Neutrophil (primary cell): ENCODE results near the gene SCNM1.
"Not testable (repeated sequence)": the region's sequence is repeated elsewhere in the genome, so short reads cannot be mapped to it uniquely, and the experiment has no call there.

Experiments used
- H3K27ac ChIP-seq: fragments of 200-600 bp; sonication (generic); 2 replicates; pipeline ENCODE4 v1.5.1; 2016; ENCODE audit warnings: mild to moderate bottlenecking, moderate library complexity
- H3K27me3 ChIP-seq: fragments of 200-600 bp; sonication (generic); 2 replicates; pipeline ENCODE4 v1.6.0; 2016; ENCODE audit warnings: mild to moderate bottlenecking
- H3K36me3 ChIP-seq: fragments of 200-600 bp; sonication (generic); 2 replicates; pipeline ENCODE4 v1.5.1; 2017
- H3K4me1 ChIP-seq, 2 experiments: fragments of 200-600 bp in 1 of 2; sonication (generic) in 1 of 2; 1 replicate in 1 of 2; 2 replicates in 1 of 2; pipeline versions ENCODE4 v1.5.1 to v1.6.1; 2013 to 2016; ENCODE audit warnings: low read depth in 1 of 2, low read length in 1 of 2, mild to moderate bottlenecking in 1 of 2, moderate library complexity in 1 of 2; ENCODE audit not compliant: control insufficient read depth in 1 of 2, insufficient read depth in 1 of 2
- H3K4me3 ChIP-seq, 2 experiments: fragments of 200-600 bp in 1 of 2; sonication (generic) in 1 of 2; 1 replicate in 1 of 2; 2 replicates in 1 of 2; pipeline ENCODE4 v1.5.1; 2013 to 2016; ENCODE audit warnings: low read depth in 1 of 2, low read length in 1 of 2, mild to moderate bottlenecking in 1 of 2, moderate library complexity in 1 of 2
- H3K9me3 ChIP-seq: fragments of 200-600 bp; sonication (generic); 2 replicates; pipeline ENCODE4 v1.5.1; 2016
- CTCF ChIP-seq: fragments of 200-600 bp; sonication (generic); IDR thresholded peaks from 2 replicates; pipeline ENCODE4 v1.5.1; 2016; ENCODE audit warnings: antibody characterized with exemption

Gene SCNM1

GRCh38 chr1:151175041-151175741, 9.2 kb downstream of the SCNM1 start:
- TF ChIP-seq CTCF: no peak
- Histone ChIP-seq H3K27ac (no peak overlapping the region), H3K36me3 (peaks cover 96% of the 10 kb centered on the region)

GRCh38 chr1:151175863-151176262, 9.9 kb downstream of the SCNM1 start, which contains the start of gene TMOD4:
Gene TMOD4 (minus strand): TSS chr1:151175981. CDS start chr1:151174875, 1,106 bp downstream.
- Histone ChIP-seq H3K4me1 (no peaks in the 10 kb centered on the region), H3K27ac (no peak within 1 kb of the TSS), H3K36me3 (peaks cover 96% of the 10 kb centered on the region), H3K27me3 (no peaks in the 10 kb centered on the region), H3K9me3 (no peaks in the 10 kb centered on the region), H3K4me3 (no peak within 1 kb of the TSS)
- peak; percentile 67 for TF ChIP-seq CTCF

More at GRCh38 chr1:151175041-151175741, 9.2 kb downstream of the SCNM1 start:
- Histone ChIP-seq H3K9me3 (no peaks in the 10 kb centered on the region), H3K27me3 (no peaks in the 10 kb centered on the region), H3K4me1 (no peaks in the 10 kb centered on the region), H3K4me3 (no peak overlapping the region)

DNA sequence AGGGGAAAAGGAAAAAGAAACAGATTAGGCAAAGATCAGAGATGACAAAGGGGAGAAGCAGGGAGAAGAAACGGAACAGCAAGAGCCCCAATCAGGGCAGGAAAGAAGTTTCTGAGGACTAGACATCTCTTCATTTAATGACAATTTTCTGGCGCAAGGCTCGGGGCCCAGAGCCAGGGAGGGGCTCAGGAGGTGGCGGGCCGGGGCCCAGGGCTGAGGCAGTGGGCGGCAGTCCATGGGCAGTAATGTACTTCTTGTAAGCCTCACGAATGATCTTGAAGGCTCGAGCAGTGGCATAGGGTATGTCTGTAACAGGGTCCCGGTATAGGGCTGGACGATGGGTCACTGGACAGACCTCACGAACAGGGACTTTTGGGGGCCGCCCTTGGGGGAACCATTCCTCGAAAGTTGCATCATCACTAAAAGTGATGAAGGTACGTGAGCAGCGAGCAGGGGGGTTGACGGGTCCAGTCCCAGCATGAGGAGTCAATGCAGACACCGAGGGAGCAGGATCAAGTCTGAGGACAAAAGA, 10.6 kb downstream of the SCNM1 start:
- Histone ChIP-seq H3K9me3 (no peaks in the 10 kb centered on the region), H3K4me1 (no peaks in the 10 kb centered on the region), H3K27me3 (no peaks in the 10 kb centered on the region), H3K36me3 (peaks cover 96% of the 10 kb centered on the region), H3K27ac (no peak overlapping the region), H3K4me3 (no peak overlapping the region)
- TF ChIP-seq CTCF: no peak

DNA sequence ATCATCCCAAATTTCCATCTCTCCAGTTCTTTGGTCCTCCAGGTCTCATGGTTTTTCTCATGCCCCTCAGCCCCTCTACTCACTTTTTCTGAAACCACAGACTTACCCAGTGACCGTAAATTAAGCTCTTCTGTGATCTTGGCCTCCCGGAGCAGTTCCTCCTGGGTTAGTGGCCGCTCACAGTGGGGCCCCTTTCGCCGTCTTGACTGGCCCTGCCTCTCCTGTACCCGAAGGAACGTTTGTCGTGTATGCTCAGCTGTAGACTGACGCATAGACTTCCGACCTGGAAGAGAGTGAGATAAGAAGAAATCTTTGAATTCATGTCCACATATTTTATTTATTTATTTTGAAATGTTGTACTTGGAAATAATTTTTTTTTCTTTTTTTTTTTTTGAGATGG, 18.3 kb downstream of the SCNM1 start:
- Histone ChIP-seq H3K27me3 (no peaks in the 10 kb centered on the region), H3K9me3 (no peaks in the 10 kb centered on the region), H3K36me3 (peaks cover 66% of the 10 kb centered on the region), H3K27ac (no peak overlapping the region), H3K4me3 (no peak overlapping the region), H3K4me1 (peaks cover 6% of the 10 kb centered on the region in 2 experiments)
- no peak for TF ChIP-seq CTCF

DNA sequence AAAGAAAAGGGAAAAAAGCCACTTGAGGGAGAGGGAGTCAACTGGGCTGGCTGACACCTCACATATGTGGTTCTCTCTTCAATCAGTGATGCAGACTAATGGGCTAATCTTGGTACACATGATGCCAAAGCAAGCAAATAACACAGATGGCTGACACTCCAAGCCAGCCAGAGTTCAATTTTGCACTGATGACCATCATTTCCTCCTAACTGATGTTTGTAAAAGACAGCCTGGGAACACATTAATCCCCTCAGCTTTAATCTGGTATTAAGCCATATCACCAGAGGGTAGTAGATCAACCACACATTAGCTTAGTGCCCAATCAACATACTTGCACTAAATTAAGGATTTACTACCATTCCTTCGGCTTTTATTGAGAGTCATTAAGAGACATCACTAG, 21.3 kb downstream of the SCNM1 start:
- no peak for TF ChIP-seq CTCF
- H3K27me3 ChIP-seq: peaks cover 4% of the 10 kb centered on the region
- H3K27ac ChIP-seq: no peak overlapping the region
- H3K4me3 ChIP-seq: no peak overlapping the region
- H3K36me3 ChIP-seq: peaks cover 36% of the 10 kb centered on the region
- H3K9me3 ChIP-seq: no peaks in the 10 kb centered on the region
- H3K4me1 ChIP-seq: peaks cover 10 to 17% of the 10 kb centered on the region in 2 experiments

GRCh38 chr1:151188667-151189066, 22.7 kb downstream of the SCNM1 start:
- H3K4me3 ChIP-seq, H3K9me3 ChIP-seq, H3K27ac ChIP-seq: not testable (repeated sequence)
- Histone ChIP-seq H3K4me1 (peaks cover 10 to 17% of the 10 kb centered on the region in 2 experiments), H3K27me3 (peaks cover 17% of the 10 kb centered on the region), H3K36me3 (peaks cover 22% of the 10 kb centered on the region)
